Esophagus muscularis mucosa (tissue), 3 donors: Measurements from ENCODE around the gene FAM107B.

ENCODE experiments used
- POLR2A ChIP-seq: fragments of 450-650 bp; IDR thresholded peaks from one replicate; pipeline ENCODE4 v1.6.1; 2017; ENCODE audit warnings: antibody characterized with exemption, moderate library complexity, mild to moderate bottlenecking, low read depth
- TF ChIP-seq, protein P1 (sequence below), 3 experiments: fragments of 200-600 bp in 2 of 3; fragments of 450-650 bp in 1 of 3; sonication (generic) in 2 of 3; IDR thresholded peaks; one replicate each; pipeline ENCODE4 v1.5.1; 2017 to 2019; ENCODE audit warnings: antibody characterized with exemption in 3 of 3, mild to moderate bottlenecking in 2 of 3, moderate library complexity in 1 of 3

DNA sequence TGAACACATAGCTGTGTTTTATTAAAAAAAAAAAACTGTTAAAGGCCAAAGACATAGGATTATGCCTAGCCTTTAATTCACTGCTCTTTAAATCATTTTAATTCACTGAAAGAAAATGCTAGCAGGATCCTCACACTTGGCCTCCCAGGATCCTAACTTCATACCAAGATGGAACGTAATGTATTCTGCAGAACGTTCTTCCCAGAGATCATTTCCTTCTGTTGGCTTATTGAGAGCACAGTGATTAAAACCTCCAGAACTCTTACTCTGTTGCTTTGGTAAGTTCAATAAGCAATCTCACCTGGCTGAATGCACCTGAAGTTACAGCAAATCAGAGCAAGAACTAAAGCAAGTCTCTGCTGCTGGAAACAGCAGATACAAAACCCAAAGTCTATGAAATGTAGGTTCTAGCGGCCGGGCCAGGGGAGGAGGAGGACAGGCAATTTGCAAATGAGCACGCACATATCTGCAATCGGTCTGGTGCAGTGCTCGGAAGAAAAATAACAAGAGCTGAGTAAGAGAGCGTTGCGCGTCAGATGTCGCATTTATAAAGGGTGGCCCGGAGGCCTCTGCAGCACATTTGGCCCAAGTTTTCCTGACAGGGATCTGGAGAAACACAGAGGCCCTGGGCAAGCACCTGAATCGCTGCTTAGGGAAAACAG lies 193.9 kb downstream of the FAM107B start:
- TF ChIP-seq, protein P1, sequence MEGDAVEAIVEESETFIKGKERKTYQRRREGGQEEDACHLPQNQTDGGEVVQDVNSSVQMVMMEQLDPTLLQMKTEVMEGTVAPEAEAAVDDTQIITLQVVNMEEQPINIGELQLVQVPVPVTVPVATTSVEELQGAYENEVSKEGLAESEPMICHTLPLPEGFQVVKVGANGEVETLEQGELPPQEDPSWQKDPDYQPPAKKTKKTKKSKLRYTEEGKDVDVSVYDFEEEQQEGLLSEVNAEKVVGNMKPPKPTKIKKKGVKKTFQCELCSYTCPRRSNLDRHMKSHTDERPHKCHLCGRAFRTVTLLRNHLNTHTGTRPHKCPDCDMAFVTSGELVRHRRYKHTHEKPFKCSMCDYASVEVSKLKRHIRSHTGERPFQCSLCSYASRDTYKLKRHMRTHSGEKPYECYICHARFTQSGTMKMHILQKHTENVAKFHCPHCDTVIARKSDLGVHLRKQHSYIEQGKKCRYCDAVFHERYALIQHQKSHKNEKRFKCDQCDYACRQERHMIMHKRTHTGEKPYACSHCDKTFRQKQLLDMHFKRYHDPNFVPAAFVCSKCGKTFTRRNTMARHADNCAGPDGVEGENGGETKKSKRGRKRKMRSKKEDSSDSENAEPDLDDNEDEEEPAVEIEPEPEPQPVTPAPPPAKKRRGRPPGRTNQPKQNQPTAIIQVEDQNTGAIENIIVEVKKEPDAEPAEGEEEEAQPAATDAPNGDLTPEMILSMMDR (IDR thresholded peaks at IDR 0.05) = no peak
- no peak for TF ChIP-seq POLR2A
